ENCODE data around the gene RPL15. TPM values are rescaled to one million over a fixed set of nuclear protein-coding genes. Genes with fewer than 3 reads are reported as not detected.

Gene RPL15
- total RNA-seq, 1 experiment from 2014 or later: 864 TPM

- H3K27ac ChIP-seq (ENCODE audit: low read length): no peak overlapping the region
Measured at GRCh38 chr3:23886311-23886710, 30.6 kb upstream of the RPL15 start.

DNA sequence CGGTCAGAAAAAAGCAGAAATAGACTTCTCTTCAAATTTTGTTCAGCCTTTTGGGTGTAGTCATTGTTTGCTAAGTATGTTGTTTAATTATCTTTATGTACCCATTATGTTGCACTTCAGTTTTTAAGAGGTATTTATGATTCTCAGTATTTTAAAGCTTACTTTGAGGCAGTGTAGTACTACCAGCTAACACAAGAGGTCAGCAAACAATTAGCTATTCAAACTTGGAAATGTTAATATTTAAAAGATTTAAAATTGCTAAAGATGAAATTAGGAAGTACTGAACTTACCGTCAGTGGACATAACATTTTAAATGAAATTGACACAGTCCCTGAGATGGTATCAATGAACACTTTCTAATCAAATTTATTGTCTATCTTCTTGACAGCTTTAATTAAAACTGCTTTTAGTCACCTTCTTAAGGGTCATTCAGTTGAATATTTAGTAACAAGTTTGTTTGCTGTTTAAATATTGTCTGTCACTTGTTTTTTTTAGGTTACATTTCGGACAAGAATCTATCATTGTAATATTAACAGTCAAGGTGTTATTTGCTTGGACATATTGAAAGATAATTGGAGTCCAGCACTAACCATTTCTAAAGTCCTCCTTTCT is 28.2 kb upstream of the RPL15 start:
- peaks cover 11% of the 10 kb centered on the region for H3K4me1 ChIP-seq (ENCODE audit: control insufficient read depth, insufficient read depth, low read length)
- no peak overlapping the region for H3K4me3 ChIP-seq (ENCODE audit: low read depth in 2 of 2, low read length in 2 of 2)
- H3K27me3 ChIP-seq (ENCODE audit: control insufficient read depth, insufficient read depth, low read length): no peaks in the 10 kb centered on the region
- ATAC-seq (no peak), DNase-seq (ENCODE audit: low read depth, low spot score) (peak; percentile 24)
- ChIA-PET CTCF (interaction anchor here (0.5 to 0.9 kb wide), 4 partner anchors 12 to 447 kb away, joined by 3 to 9 read pairs (median 7); no protein-coding TSS in a partner anchor), POLR2A (interaction anchor here (1.0 kb wide), 1 partner anchor 28 kb away, joined by 3 read pairs; the partner anchor contains the start of genes NKIRAS1 and RPL15)
- no peak overlapping the region; the same call in 1 of the 2 replicates for H3K27ac ChIP-seq (ENCODE audit: low read length)
- 0 out of 2 replicates have a peak, but pooled peaks cover 2% of the 10 kb centered on the region for H3K36me3 ChIP-seq (ENCODE audit: control insufficient read depth, insufficient read depth, low read length)
- in situ Hi-C loops (cut with HindIII; ENCODE audit: low pct_unique_long_range_greater_than_20kb, low sequenced_read_pairs): no loop called here
- no peaks in the 10 kb centered on the region for H3K9me3 ChIP-seq (ENCODE audit: control insufficient read depth, insufficient read depth, low read depth, low read length)
- TF ChIP-seq REST (IDR thresholded peaks at IDR 0.05; ENCODE audit: insufficient read depth in 1 of 2, low read depth in 2 of 2, low read length in 1 of 2) (no peak), CTCF (IDR thresholded peaks at IDR 0.05) (peak; percentile 68; the same call in 1 of the 2 replicates)
- no TSS peak for BruUV-seq (replicated peaks)
- intact Hi-C loops (cut with micrococcal nuclease; ENCODE audit: unreplicated experiment): no loop called here

More at GRCh38 chr3:23886311-23886710, 30.6 kb upstream of the RPL15 start:
- intact Hi-C loops (cut with micrococcal nuclease; ENCODE audit: unreplicated experiment): no loop called here
- POLR2A ChIA-PET: no interaction called here
- Histone ChIP-seq H3K4me1 (ENCODE audit: control insufficient read depth, insufficient read depth, low read length) (peaks cover 11% of the 10 kb centered on the region), H3K27me3 (ENCODE audit: control insufficient read depth, insufficient read depth, low read length) (no peaks in the 10 kb centered on the region), H3K4me3 (ENCODE audit: low read depth in 2 of 2, low read length in 2 of 2) (no peak overlapping the region), H3K9me3 (ENCODE audit: control insufficient read depth, insufficient read depth, low read depth, low read length) (no peaks in the 10 kb centered on the region), H3K36me3 (ENCODE audit: control insufficient read depth, insufficient read depth, low read length) (no peaks in the 10 kb centered on the region)
- TF ChIP-seq REST (IDR thresholded peaks at IDR 0.05; ENCODE audit: insufficient read depth in 1 of 2, low read depth in 2 of 2, low read length in 1 of 2) (no peak), CTCF (IDR thresholded peaks at IDR 0.05) (no peak), SIN3A (IDR thresholded peaks at IDR 0.05; ENCODE audit: borderline replicate concordance, insufficient read depth, low read depth, low read length) (no peak), TCF7L2 (IDR thresholded peaks at IDR 0.05; ENCODE audit: low read depth, low read length) (no peak), POLR2AphosphoS5 (IDR thresholded peaks at IDR 0.05; ENCODE audit: low read depth, low read length) (no peak)
- ATAC-seq (no peak), DNase-seq (ENCODE audit: low read depth, low spot score) (no peak)
- BruUV-seq (replicated peaks): no TSS peak
- in situ Hi-C loops (cut with HindIII; ENCODE audit: low pct_unique_long_range_greater_than_20kb, low sequenced_read_pairs): no loop called here
- CTCF ChIA-PET: no interaction called here

Data from Panc1 (cell line).